Panc1 (cell line): ENCODE data around the gene NCK2. TPM values are rescaled to one million over a fixed set of nuclear protein-coding genes. Genes with fewer than 3 reads are reported as not detected.
A peak's percentile ranks its signal among the peaks of the same experiment; 100 is the strongest.

Experiments used
- ATAC-seq: fragments of 200-7000 bp; cut with Tn5 transposase; 2 replicates; pipeline ENCODE4 v1.9.1; 2020; ENCODE audit warnings: mild to moderate bottlenecking, moderate library complexity
- BruUV-seq: library from RNA; stranded (reverse); fragments of 400-500 nt; replicated peaks from 2 replicates; lab custom pipeline; 2021; lab: Mats Ljungman, UMichigan
- CTCF ChIA-PET: fragments of 300-600 bp; sonication (Branson Sonifier 250); formaldehyde crosslinking; loops from one replicate; lab custom pipeline; 2022; ENCODE audit warnings: antibody characterized with exemption; lab: Charles Lee
- POLR2A ChIA-PET: fragments of 300-600 bp; sonication (Branson Sonifier 250); formaldehyde crosslinking; loops from one replicate; lab custom pipeline; 2022; ENCODE audit warnings: antibody characterized with exemption; lab: Charles Lee
- DNase-seq: peaks from one replicate; pipeline ENCODE4 v3.0.0-alpha.2; 2010; ENCODE audit warnings: low read depth, low spot score
- H3K27ac ChIP-seq: 2 replicates; pipeline ENCODE4 v1.5.1; 2011; ENCODE audit warnings: mild to moderate bottlenecking, low read length, inconsistent platforms
- H3K27me3 ChIP-seq: fragments of 200-500 bp; sonication (Bioruptor generic); 2 replicates; pipeline ENCODE4 v1.6.0; 2014; ENCODE audit warnings: low read length, inconsistent platforms; ENCODE audit not compliant: control insufficient read depth, insufficient read depth
- H3K36me3 ChIP-seq: fragments of 200-500 bp; sonication (Bioruptor generic); 2 replicates; pipeline ENCODE4 v1.5.1; 2014; ENCODE audit warnings: inconsistent platforms, mild to moderate bottlenecking, low read length, moderate library complexity; ENCODE audit not compliant: control insufficient read depth, insufficient read depth
- H3K4me1 ChIP-seq: 2 replicates; pipeline ENCODE4 v1.5.1; 2011; ENCODE audit warnings: inconsistent platforms, mild to moderate bottlenecking, low read length, moderate library complexity; ENCODE audit not compliant: control insufficient read depth, insufficient read depth
- H3K4me3 ChIP-seq, 2 experiments: 2 replicates each; pipeline ENCODE4 v1.5.1; 2011 to 2012; ENCODE audit warnings: low read depth in 2 of 2, low read length in 2 of 2, mild to moderate bottlenecking in 2 of 2, inconsistent platforms in 1 of 2, moderate library complexity in 1 of 2
- H3K9me3 ChIP-seq: fragments of 200-500 bp; sonication (Bioruptor generic); 2 replicates; pipeline ENCODE4 v1.5.1; 2014; ENCODE audit warnings: low read depth, mild to moderate bottlenecking, inconsistent platforms, low read length, moderate library complexity; ENCODE audit not compliant: control insufficient read depth, insufficient read depth
- POLR2AphosphoS5 ChIP-seq: IDR thresholded peaks from 2 replicates; pipeline ENCODE4 v1.6.1; 2012; ENCODE audit warnings: mild to moderate bottlenecking, low read depth, low read length, moderate library complexity
- SIN3A ChIP-seq: IDR thresholded peaks from 2 replicates; pipeline ENCODE4 v1.6.1; 2012; ENCODE audit warnings: low read depth, mild to moderate bottlenecking, low read length, moderate library complexity, borderline replicate concordance; ENCODE audit not compliant: insufficient read depth
- TCF7L2 ChIP-seq: IDR thresholded peaks from 2 replicates; pipeline ENCODE4 v1.6.1; 2011; ENCODE audit warnings: mild to moderate bottlenecking, low read depth, low read length, inconsistent platforms
- in situ Hi-C: cut with HindIII; loops from 2 replicates; pipeline ENCODE4 v1.10.0; 2016; ENCODE audit warnings: low sequenced_read_pairs, low pct_unique_long_range_greater_than_20kb
- intact Hi-C: fragments of 100-400 bp; cut with micrococcal nuclease; formaldehyde crosslinking; loops from one replicate; pipeline ENCODE4 v1.10.0; 2022; ENCODE audit not compliant: unreplicated experiment
- total RNA-seq: library from RNA; stranded (reverse); gene quantifications from one replicate; pipeline ENCODE4 v1.2.1, GENCODE V29; 2021; ENCODE audit not compliant: unreplicated experiment
- TF ChIP-seq, protein P1 (sequence below), 2 experiments: IDR thresholded peaks; 2 replicates each; pipeline ENCODE4 v1.6.1; 2011 to 2012; ENCODE audit warnings: low read depth in 2 of 2, control low read depth in 1 of 2, low read length in 1 of 2, mild to moderate bottlenecking in 1 of 2, moderate library complexity in 1 of 2; ENCODE audit not compliant: insufficient read depth in 1 of 2
- TF ChIP-seq, protein P2 (sequence below): fragments of 450-650 bp; IDR thresholded peaks from 2 replicates; pipeline ENCODE4 v1.5.1; 2017; ENCODE audit warnings: mild to moderate bottlenecking

NCK2 gene
- total RNA-seq, 1 experiment from 2014 or later, result 60.7 TPM

GRCh38 chr2:105885456-105885855 is 140.7 kb downstream of the NCK2 start:
- Histone ChIP-seq H3K27ac (no peak overlapping the region), H3K9me3 (no peaks in the 10 kb centered on the region), H3K4me1 (no peaks in the 10 kb centered on the region), H3K4me3 (no peak overlapping the region), H3K27me3 (no peaks in the 10 kb centered on the region), H3K36me3 (no peaks in the 10 kb centered on the region)
- intact Hi-C loops, result no loop called here
- ChIA-PET CTCF (no interaction called here), POLR2A (no interaction called here)
- no TSS peak for BruUV-seq
- DNase-seq (no peak), ATAC-seq (no peak)
- TF ChIP-seq, protein P1, sequence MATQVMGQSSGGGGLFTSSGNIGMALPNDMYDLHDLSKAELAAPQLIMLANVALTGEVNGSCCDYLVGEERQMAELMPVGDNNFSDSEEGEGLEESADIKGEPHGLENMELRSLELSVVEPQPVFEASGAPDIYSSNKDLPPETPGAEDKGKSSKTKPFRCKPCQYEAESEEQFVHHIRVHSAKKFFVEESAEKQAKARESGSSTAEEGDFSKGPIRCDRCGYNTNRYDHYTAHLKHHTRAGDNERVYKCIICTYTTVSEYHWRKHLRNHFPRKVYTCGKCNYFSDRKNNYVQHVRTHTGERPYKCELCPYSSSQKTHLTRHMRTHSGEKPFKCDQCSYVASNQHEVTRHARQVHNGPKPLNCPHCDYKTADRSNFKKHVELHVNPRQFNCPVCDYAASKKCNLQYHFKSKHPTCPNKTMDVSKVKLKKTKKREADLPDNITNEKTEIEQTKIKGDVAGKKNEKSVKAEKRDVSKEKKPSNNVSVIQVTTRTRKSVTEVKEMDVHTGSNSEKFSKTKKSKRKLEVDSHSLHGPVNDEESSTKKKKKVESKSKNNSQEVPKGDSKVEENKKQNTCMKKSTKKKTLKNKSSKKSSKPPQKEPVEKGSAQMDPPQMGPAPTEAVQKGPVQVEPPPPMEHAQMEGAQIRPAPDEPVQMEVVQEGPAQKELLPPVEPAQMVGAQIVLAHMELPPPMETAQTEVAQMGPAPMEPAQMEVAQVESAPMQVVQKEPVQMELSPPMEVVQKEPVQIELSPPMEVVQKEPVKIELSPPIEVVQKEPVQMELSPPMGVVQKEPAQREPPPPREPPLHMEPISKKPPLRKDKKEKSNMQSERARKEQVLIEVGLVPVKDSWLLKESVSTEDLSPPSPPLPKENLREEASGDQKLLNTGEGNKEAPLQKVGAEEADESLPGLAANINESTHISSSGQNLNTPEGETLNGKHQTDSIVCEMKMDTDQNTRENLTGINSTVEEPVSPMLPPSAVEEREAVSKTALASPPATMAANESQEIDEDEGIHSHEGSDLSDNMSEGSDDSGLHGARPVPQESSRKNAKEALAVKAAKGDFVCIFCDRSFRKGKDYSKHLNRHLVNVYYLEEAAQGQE (IDR thresholded peaks at IDR 0.05; ENCODE audit: insufficient read depth in 1 of 2, low read depth in 2 of 2, low read length in 1 of 2), result no peak
- no peak for TF ChIP-seq POLR2AphosphoS5
- no peak for TF ChIP-seq TCF7L2
- TF ChIP-seq, protein P2, sequence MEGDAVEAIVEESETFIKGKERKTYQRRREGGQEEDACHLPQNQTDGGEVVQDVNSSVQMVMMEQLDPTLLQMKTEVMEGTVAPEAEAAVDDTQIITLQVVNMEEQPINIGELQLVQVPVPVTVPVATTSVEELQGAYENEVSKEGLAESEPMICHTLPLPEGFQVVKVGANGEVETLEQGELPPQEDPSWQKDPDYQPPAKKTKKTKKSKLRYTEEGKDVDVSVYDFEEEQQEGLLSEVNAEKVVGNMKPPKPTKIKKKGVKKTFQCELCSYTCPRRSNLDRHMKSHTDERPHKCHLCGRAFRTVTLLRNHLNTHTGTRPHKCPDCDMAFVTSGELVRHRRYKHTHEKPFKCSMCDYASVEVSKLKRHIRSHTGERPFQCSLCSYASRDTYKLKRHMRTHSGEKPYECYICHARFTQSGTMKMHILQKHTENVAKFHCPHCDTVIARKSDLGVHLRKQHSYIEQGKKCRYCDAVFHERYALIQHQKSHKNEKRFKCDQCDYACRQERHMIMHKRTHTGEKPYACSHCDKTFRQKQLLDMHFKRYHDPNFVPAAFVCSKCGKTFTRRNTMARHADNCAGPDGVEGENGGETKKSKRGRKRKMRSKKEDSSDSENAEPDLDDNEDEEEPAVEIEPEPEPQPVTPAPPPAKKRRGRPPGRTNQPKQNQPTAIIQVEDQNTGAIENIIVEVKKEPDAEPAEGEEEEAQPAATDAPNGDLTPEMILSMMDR, result no peak
- no peak for TF ChIP-seq SIN3A
- in situ Hi-C loops, result no loop called here

DNA sequence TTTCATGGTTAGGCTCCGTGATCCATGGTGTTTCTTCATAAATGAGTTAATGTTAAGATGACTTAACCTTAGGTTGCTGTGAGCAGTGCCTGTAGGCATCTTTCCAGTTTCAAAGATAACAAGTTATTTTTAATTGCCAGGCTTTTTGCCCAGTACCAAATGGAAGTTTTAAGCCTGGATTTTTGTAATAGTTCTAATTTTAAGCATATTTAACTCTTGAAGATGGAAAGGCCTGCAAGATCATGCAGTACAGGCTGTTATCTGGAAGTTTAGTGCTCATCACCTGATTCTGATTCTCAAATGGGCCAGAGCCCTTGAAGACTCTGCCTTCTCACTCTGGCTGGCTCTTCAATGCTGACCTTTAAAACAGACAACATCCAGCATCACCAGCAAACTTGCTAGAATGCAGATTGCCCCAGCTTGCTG is 141.3 kb downstream of the NCK2 start:
- Histone ChIP-seq H3K4me1 (no peaks in the 10 kb centered on the region), H3K4me3 (no peak overlapping the region), H3K27me3 (no peaks in the 10 kb centered on the region), H3K9me3 (no peaks in the 10 kb centered on the region), H3K27ac (no peak overlapping the region), H3K36me3 (no peaks in the 10 kb centered on the region)
- TF ChIP-seq, protein P2, result no peak
- TF ChIP-seq SIN3A (no peak), POLR2AphosphoS5 (no peak)
- ChIA-PET CTCF (no interaction called here), POLR2A (no interaction called here)
- DNase-seq (no peak), ATAC-seq (no peak)
- BruUV-seq, result TSS peak; percentile 27
- intact Hi-C loops (no loop called here), in situ Hi-C loops (no loop called here)
